BJ (cell line): ENCODE data around the gene MUC5B. TPM values are rescaled to one million over a fixed set of nuclear protein-coding genes. Genes with fewer than 3 reads are reported as not detected.

Source experiments
- CTCF ChIA-PET: fragments of 350-600 bp; formaldehyde crosslinking; extraction: SDS; loops from one replicate; lab custom pipeline; 2021; ENCODE audit warnings: antibody characterized with exemption, inconsistent platforms; lab: Yijun Ruan, JAX
- POLR2A ChIA-PET: fragments of 300-600 bp; sonication (Branson Sonifier 250); formaldehyde crosslinking; extraction: SDS; loops from one replicate; lab custom pipeline; 2021; ENCODE audit warnings: antibody characterized with exemption; lab: Charles Lee
- DNase-seq: peaks from one replicate; pipeline ENCODE4 v3.0.0-alpha.2; 2011; ENCODE audit warnings: low read depth
- H3K27me3 ChIP-seq: 2 replicates; pipeline ENCODE4 v1.6.0; 2011; ENCODE audit warnings: low read length; ENCODE audit not compliant: control insufficient read depth, insufficient read depth
- H3K36me3 ChIP-seq: 2 replicates; pipeline ENCODE4 v1.5.1; 2011; ENCODE audit warnings: low read length; ENCODE audit not compliant: control insufficient read depth, insufficient read depth
- H3K4me3 ChIP-seq: 2 replicates; pipeline ENCODE4 v1.5.1; 2011; ENCODE audit warnings: low read depth, mild to moderate bottlenecking, control low read depth, low read length
- CTCF ChIP-seq: IDR thresholded peaks from 2 replicates; pipeline ENCODE4 v1.5.1; 2011; ENCODE audit warnings: low read depth, mild to moderate bottlenecking, control low read depth, inconsistent platforms, low read length, moderate library complexity; ENCODE audit not compliant: insufficient read depth
- polyA plus RNA-seq: library from polyadenylated mRNA; depleted of rRNA; stranded (reverse); fragments of >200 nt; gene quantifications from 2 replicates; pipeline ENCODE4 v1.2.3, GENCODE V29; 2011

MUC5B gene
- polyA plus RNA-seq, 1 experiment = not detected

GRCh38 chr11:1255151-1255550 is 32.3 kb downstream of the MUC5B start:
- POLR2A ChIA-PET = no interaction called here
- Histone ChIP-seq H3K4me3 (no peak overlapping the region), H3K27me3 (no peaks in the 10 kb centered on the region), H3K36me3 (no peaks in the 10 kb centered on the region)
- DNase-seq = no peak
- no peak for TF ChIP-seq CTCF
- CTCF ChIA-PET = no interaction called here

GRCh38 chr11:1256257-1257045 is 33.6 kb downstream of the MUC5B start:
- ChIA-PET CTCF (no interaction called here), POLR2A (no interaction called here)
- H3K36me3 ChIP-seq = no peaks in the 10 kb centered on the region
- H3K27me3 ChIP-seq = no peaks in the 10 kb centered on the region
- H3K4me3 ChIP-seq = no peak overlapping the region
- no peak for TF ChIP-seq CTCF
- no peak for DNase-seq

- H3K36me3 ChIP-seq = no peaks in the 10 kb centered on the region
- POLR2A ChIA-PET = no interaction called here
- CTCF ChIA-PET = no interaction called here
- no peak overlapping the region for H3K4me3 ChIP-seq
- no peak for DNase-seq
- H3K27me3 ChIP-seq = no peaks in the 10 kb centered on the region
- no peak for TF ChIP-seq CTCF
These were observed 34.5 kb downstream of the MUC5B start for GRCh38 chr11:1257366-1257765.

GRCh38 chr11:1257916-1258315 is 35.0 kb downstream of the MUC5B start:
- TF ChIP-seq CTCF = no peak
- CTCF ChIA-PET = no interaction called here
- no peaks in the 10 kb centered on the region for H3K36me3 ChIP-seq
- POLR2A ChIA-PET = no interaction called here
- H3K4me3 ChIP-seq = no peak overlapping the region
- DNase-seq = no peak
- H3K27me3 ChIP-seq = no peaks in the 10 kb centered on the region

GRCh38 chr11:1258401-1259075 is 35.7 kb downstream of the MUC5B start:
- ChIA-PET CTCF (no interaction called here), POLR2A (no interaction called here)
- TF ChIP-seq CTCF = no peak
- Histone ChIP-seq H3K4me3 (no peak overlapping the region), H3K27me3 (no peaks in the 10 kb centered on the region), H3K36me3 (no peaks in the 10 kb centered on the region)
- DNase-seq = no peak
